ENCODE measurements around the gene COMP. TPM values are rescaled to one million over a fixed set of nuclear protein-coding genes. Genes with fewer than 3 reads are reported as not detected.

The COMP gene
- total RNA-seq, 1 experiment from 2014 or later, result not detected

DNA sequence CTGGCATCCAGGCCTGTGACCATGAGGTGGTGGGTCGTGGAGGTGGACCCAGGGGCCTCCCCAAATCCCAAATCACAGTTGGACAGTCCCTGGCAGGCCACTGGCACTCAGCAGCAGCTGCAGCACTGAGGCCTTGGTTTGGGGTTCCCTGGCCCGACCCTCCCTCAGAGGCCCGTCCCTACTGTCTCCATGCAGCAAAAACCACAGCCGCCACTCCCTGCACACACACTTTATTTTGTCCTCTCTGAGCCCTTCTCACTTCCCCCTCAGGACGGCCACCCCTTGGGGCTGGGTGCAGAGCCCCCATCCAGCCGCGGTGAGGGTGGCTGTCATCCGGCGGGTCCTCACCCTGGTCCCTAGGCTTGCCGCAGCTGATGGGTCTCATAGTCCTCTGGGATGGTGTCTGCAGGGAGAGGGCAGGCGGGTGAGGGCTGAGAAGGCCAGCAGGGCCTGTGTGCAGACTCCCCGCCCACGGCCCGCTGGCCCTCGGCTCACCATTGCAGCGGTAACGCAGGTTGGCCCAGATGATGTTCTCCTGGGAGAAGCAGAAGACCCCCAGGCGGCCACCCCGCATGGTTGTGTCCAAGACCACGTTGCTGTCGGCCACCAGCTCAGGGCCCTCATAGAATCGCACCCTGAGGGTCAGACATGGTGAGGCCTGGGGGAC is 8.4 kb downstream of the COMP start:
- no peak overlapping the region for H3K4me2 ChIP-seq (ENCODE audit: low read length)
- H3K9me2 ChIP-seq (ENCODE audit: insufficient read depth), result no peaks in the 10 kb centered on the region
- ATAC-seq (no peak), DNase-seq (ENCODE audit: low read depth, low spot score) (no peak)
- H3K79me2 ChIP-seq (ENCODE audit: insufficient read depth, low read length), result no peaks in the 10 kb centered on the region
- H3K36me3 ChIP-seq (ENCODE audit: control insufficient read depth in 1 of 2, insufficient read depth in 2 of 2, low read length in 2 of 2), result no peaks in the 10 kb centered on the region
- H3K27me3 ChIP-seq (ENCODE audit: insufficient read depth, low read length), result no peaks in the 10 kb centered on the region
- H4K20me1 ChIP-seq (ENCODE audit: insufficient read depth), result no peaks in the 10 kb centered on the region
- no peak overlapping the region for H2AFZ ChIP-seq (ENCODE audit: low read depth, low read length, poor library complexity, severe bottlenecking)
- ChIA-PET RAD21 (ENCODE audit: low non-redundant PET in 1 of 2, low total read pairs in 2 of 2, uncharacterized antibody in 2 of 2, unreplicated experiment in 2 of 2) (no interaction called here), CTCF (no interaction called here), POLR2A (no interaction called here)
- H3K9ac ChIP-seq (ENCODE audit: low read length), result no peak overlapping the region
- intact Hi-C loops (cut with micrococcal nuclease), result no loop called here
- no peak overlapping the region for H3K27ac ChIP-seq (ENCODE audit: low read depth, low read length)
- TF ChIP-seq, protein P1, sequence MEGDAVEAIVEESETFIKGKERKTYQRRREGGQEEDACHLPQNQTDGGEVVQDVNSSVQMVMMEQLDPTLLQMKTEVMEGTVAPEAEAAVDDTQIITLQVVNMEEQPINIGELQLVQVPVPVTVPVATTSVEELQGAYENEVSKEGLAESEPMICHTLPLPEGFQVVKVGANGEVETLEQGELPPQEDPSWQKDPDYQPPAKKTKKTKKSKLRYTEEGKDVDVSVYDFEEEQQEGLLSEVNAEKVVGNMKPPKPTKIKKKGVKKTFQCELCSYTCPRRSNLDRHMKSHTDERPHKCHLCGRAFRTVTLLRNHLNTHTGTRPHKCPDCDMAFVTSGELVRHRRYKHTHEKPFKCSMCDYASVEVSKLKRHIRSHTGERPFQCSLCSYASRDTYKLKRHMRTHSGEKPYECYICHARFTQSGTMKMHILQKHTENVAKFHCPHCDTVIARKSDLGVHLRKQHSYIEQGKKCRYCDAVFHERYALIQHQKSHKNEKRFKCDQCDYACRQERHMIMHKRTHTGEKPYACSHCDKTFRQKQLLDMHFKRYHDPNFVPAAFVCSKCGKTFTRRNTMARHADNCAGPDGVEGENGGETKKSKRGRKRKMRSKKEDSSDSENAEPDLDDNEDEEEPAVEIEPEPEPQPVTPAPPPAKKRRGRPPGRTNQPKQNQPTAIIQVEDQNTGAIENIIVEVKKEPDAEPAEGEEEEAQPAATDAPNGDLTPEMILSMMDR (IDR thresholded peaks at IDR 0.05 in 2 of 3, conservative IDR thresholded peaks at IDR 0.05 in 1 of 3; ENCODE audit: borderline replicate concordance in 1 of 3, insufficient read depth in 1 of 3, low read depth in 2 of 3, low read length in 2 of 3), result no peak
- TF ChIP-seq, protein P2, sequence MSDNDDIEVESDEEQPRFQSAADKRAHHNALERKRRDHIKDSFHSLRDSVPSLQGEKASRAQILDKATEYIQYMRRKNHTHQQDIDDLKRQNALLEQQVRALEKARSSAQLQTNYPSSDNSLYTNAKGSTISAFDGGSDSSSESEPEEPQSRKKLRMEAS (IDR thresholded peaks at IDR 0.05), result no peak
- TF ChIP-seq POLR2AphosphoS5 (IDR thresholded peaks at IDR 0.05; ENCODE audit: low read depth, low read length) (no peak), CBX3 (IDR thresholded peaks at IDR 0.05; ENCODE audit: low read depth) (no peak), ZFX (IDR thresholded peaks at IDR 0.05) (no peak), SIN3A (IDR thresholded peaks at IDR 0.05; ENCODE audit: low read depth) (no peak), ZNF274 (IDR thresholded peaks at IDR 0.05; ENCODE audit: low read depth, low read length) (no peak), EGR1 (IDR thresholded peaks at IDR 0.05; ENCODE audit: low read depth) (no peak), ELF1 (IDR thresholded peaks at IDR 0.05; ENCODE audit: borderline replicate concordance, low read depth) (no peak), YY1 (IDR thresholded peaks at IDR 0.05; ENCODE audit: extremely low read depth, insufficient replicate concordance, low read depth, low read length) (no peak), TCF7L2 (IDR thresholded peaks at IDR 0.05; ENCODE audit: borderline replicate concordance, extremely low read depth, insufficient read depth, insufficient read length) (no peak)
- TF ChIP-seq, protein P3, sequence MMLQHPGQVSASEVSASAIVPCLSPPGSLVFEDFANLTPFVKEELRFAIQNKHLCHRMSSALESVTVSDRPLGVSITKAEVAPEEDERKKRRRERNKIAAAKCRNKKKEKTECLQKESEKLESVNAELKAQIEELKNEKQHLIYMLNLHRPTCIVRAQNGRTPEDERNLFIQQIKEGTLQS (IDR thresholded peaks at IDR 0.05), result no peak
- no peaks in the 10 kb centered on the region for H3K9me3 ChIP-seq (ENCODE audit: control insufficient read depth in 1 of 2, insufficient read depth in 1 of 2, low read depth in 1 of 2, low read length in 2 of 2)
- no TSS peak for BruUV-seq (replicated peaks)
- no peak overlapping the region for H3K4me3 ChIP-seq (replicated peaks in 1 of 2; ENCODE audit: low read depth in 1 of 2, low read length in 2 of 2)
- peaks cover 4 to 9% of the 10 kb centered on the region in 2 experiments; a peak in 3 of 4 replicates for H3K4me1 ChIP-seq (ENCODE audit: control insufficient read depth in 1 of 2, insufficient read depth in 2 of 2, low read length in 2 of 2)

Measured in HCT116 (cell line).